HepG2 (cell line): ENCODE measurements around the gene TIMM44. TPM values are rescaled to one million over a fixed set of nuclear protein-coding genes. Genes with fewer than 3 reads are reported as not detected.

Source experiments
- CSRNP2 ChIP-seq: sonication (generic); formaldehyde crosslinking; conservative IDR thresholded peaks from 2 replicates; pipeline ENCODE4 v1.8.0; 2022; ENCODE audit warnings: low read depth, missing genetic modification reagents
- FOXJ3 ChIP-seq: sonication (generic); formaldehyde crosslinking; IDR thresholded peaks from 2 replicates; pipeline ENCODE4 v1.4.0; 2020; ENCODE audit warnings: missing genetic modification reagents, mild to moderate bottlenecking, borderline replicate concordance
- IRF2 ChIP-seq: IDR thresholded peaks from 2 replicates; pipeline ENCODE4 v1.6.1; 2018; ENCODE audit warnings: missing genetic modification reagents, missing compliant biosample characterization
- KDM5A ChIP-seq: fragments of 200-600 bp; sonication (generic); IDR thresholded peaks from 2 replicates; pipeline ENCODE4 v1.7.0; 2018; ENCODE audit warnings: antibody characterized with exemption, mild to moderate bottlenecking, low read length, borderline replicate concordance
- MAZ ChIP-seq, 2 experiments: sonication (generic) in 1 of 2; formaldehyde crosslinking in 1 of 2; IDR thresholded peaks; 2 replicates each; pipeline versions ENCODE4 v1.5.0 to v1.6.1; 2012 to 2020; ENCODE audit warnings: low read depth in 2 of 2, mild to moderate bottlenecking in 2 of 2, borderline replicate concordance in 1 of 2, improper control_type of control experiment in 1 of 2, low read length in 1 of 2, missing genetic modification reagents in 1 of 2, moderate library complexity in 1 of 2
- NR0B2 ChIP-seq: sonication (generic); formaldehyde crosslinking; IDR thresholded peaks from 2 replicates; pipeline ENCODE4 v1.4.0; 2020; ENCODE audit warnings: mild to moderate bottlenecking, missing genetic modification reagents
- ZKSCAN5 ChIP-seq: sonication (generic); formaldehyde crosslinking; IDR thresholded peaks from 2 replicates; pipeline ENCODE4 v1.5.1; 2020; ENCODE audit warnings: mild to moderate bottlenecking, missing genetic modification reagents
- ZNF281 ChIP-seq: sonication (generic); formaldehyde crosslinking; IDR thresholded peaks from 2 replicates; pipeline ENCODE4 v1.4.0; 2020; ENCODE audit warnings: missing genetic modification reagents, borderline replicate concordance
- ZNF318 ChIP-seq: sonication (generic); formaldehyde crosslinking; IDR thresholded peaks from 2 replicates; pipeline ENCODE4 v1.4.0; 2020; ENCODE audit warnings: mild to moderate bottlenecking, missing genetic modification reagents
- ZNF607 ChIP-seq: sonication (generic); formaldehyde crosslinking; IDR thresholded peaks from 2 replicates; pipeline ENCODE4 v1.5.1; 2020; ENCODE audit warnings: missing genetic modification reagents, mild to moderate bottlenecking, borderline replicate concordance
- ZNF660 ChIP-seq: sonication (generic); formaldehyde crosslinking; IDR thresholded peaks from 2 replicates; pipeline ENCODE4 v1.5.1; 2020; ENCODE audit warnings: mild to moderate bottlenecking, low read depth, missing genetic modification reagents, borderline replicate concordance
- polyA plus RNA-seq, 8 experiments: library from polyadenylated mRNA; depleted of rRNA in 3 of 8; stranded (reverse) in 7 of 8; unstranded in 1 of 8; fragments of >200 nt; fragmentation: Illumina TruSeq in 4 of 8; extraction: Trizol in 4 of 8; gene quantifications; 2 replicates each; pipeline versions ENCODE4 v1.2.1 to v1.2.3, GENCODE V29; 2011 to 2016; ENCODE audit warnings: low read depth in 4 of 8, missing spikeins in 1 of 8, mixed read lengths in 1 of 8; ENCODE audit not compliant: insufficient read depth in 1 of 8
- total RNA-seq, 5 experiments: library from RNA; depleted of rRNA; stranded (reverse); fragments of >200 nt; fragmentation: Illumina TruSeq; extraction: Trizol; gene quantifications; 2 replicates each; pipeline ENCODE4 v1.2.3, GENCODE V29; 2016; ENCODE audit warnings: low read depth in 1 of 5

Gene TIMM44
- total and polyA plus RNA-seq, 2 of the 13 experiments (the other 11 are each of a cell fraction or from before 2014, with no cell fraction given) = 42.9 to 72.6 TPM

GRCh38 chr19:7925171-7925851 lies 18.2 kb downstream of the TIMM44 start (continued):
- TF ChIP-seq MAZ (IDR thresholded peaks at IDR 0.05; ENCODE audit: borderline replicate concordance, low read depth, low read length) = no peak
- TF ChIP-seq MAZ (CRISPR knock-in tag; IDR thresholded peaks at IDR 0.05; ENCODE audit: low read depth) = peak; percentile 73
- TF ChIP-seq ZNF607 (CRISPR knock-in tag) = peak; percentile 78
- TF ChIP-seq KDM5A = no peak
- no peak for TF ChIP-seq CSRNP2
- TF ChIP-seq ZNF318 (CRISPR knock-in tag) = no peak; the same call in 1 of the 2 replicates
- TF ChIP-seq ZNF281 = peak; percentile 55; the same call in 1 of the 2 replicates
- peak; percentile 89; the same call in 1 of the 2 replicates for TF ChIP-seq NR0B2
- TF ChIP-seq ZNF660 (CRISPR knock-in tag) = no peak
- peak; percentile 37; the same call in 1 of the 2 replicates for TF ChIP-seq IRF2 (CRISPR knock-in tag)
- TF ChIP-seq FOXJ3 (CRISPR knock-in tag) = no peak
- no peak for TF ChIP-seq ZKSCAN5 (CRISPR knock-in tag)
